Skin of body (tissue), 2 donors: ENCODE data around the gene FZD4. TPM values are rescaled to one million over a fixed set of nuclear protein-coding genes. Genes with fewer than 3 reads are reported as not detected.
A peak's percentile ranks its signal among the peaks of the same experiment; 100 is the strongest.
"Not testable (repeated sequence)": the region's sequence is repeated elsewhere in the genome, so short reads cannot be mapped to it uniquely, and the experiment has no call there.

ENCODE experiments used
- DNase-seq: peaks from one replicate; lab custom pipeline; 2025; lab: John Stamatoyannopoulos, UW
- total RNA-seq: library from RNA; depleted of rRNA; stranded (reverse); fragments of >200 nt; gene quantifications from one replicate; pipeline ENCODE4 v1.2.3, GENCODE V29; 2014

FZD4 gene
- total RNA-seq, 1 donor from 2014 or later: 41.4 TPM

GRCh38 chr11:86938203-86938899 lies 16.8 kb downstream of the FZD4 start:
- no peak for DNase-seq

GRCh38 chr11:86937193-86937806 lies 17.9 kb downstream of the FZD4 start:
- not testable (repeated sequence) for DNase-seq

DNA sequence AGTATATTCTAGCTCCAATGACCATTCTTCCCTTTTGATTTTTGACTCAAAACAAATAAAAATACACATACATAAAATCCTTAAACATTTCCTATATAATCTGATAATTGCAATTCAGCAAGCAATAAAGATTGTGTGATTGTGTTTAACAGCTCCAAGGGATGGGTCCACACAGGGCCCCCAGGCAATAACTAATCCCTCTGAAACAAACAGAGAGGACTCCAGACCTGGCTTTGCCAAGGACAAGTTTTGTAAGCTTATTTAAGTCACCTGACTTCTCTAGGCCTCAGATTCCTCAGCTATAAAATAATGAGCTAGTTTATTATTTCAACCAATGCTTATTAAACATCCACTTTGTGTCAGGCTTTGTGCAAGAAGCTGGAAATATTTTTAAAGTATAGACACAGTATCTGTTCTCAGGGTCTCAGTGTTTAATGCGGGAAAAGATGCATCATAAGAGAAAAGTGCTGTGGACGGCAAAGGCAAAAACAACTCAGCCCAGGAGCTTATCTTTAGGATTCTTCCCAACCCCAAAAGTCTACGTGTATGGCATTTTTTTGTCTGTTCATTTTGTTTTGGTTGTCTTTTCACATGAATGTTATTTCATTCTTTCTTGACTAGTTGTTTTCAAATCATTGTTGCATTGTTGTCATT lies 20.1 kb downstream of the FZD4 start:
- no peak for DNase-seq

- DNase-seq: no peak
Observed at GRCh38 chr11:86934582-86934900, 20.7 kb downstream of the FZD4 start.

DNA sequence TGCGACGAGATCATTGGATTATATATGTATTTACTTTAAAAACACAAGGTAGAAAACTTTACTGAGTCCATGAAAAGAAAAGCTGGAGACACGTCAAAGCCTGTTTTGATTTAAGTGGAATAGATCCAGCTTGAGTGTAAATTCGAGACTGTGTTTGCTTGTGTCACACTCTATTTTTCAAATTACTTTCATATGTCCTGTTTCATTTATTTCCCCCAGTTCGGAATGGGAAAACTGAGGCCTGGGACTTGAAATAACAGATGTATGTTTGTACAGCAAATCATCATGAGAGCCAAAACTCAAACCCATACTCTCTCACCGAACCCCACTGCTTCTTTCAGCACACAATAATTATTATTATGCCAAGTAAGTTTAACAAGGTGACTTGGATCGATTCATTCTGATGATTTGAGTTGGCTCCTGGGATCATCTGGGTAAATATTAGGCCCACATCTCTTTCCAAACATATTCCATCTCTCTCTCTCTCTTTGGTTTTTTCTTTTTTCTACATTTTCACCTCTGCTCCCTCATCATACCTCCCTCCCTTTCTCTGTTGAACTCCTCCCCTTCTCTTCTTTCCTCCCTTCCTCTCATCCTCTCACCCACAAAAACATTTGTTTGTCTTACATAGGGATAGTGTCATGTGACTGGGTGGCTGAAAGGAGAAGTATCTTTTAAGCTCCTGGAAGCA lies 21.2 kb downstream of the FZD4 start:
- peak; percentile 83 for DNase-seq

DNA sequence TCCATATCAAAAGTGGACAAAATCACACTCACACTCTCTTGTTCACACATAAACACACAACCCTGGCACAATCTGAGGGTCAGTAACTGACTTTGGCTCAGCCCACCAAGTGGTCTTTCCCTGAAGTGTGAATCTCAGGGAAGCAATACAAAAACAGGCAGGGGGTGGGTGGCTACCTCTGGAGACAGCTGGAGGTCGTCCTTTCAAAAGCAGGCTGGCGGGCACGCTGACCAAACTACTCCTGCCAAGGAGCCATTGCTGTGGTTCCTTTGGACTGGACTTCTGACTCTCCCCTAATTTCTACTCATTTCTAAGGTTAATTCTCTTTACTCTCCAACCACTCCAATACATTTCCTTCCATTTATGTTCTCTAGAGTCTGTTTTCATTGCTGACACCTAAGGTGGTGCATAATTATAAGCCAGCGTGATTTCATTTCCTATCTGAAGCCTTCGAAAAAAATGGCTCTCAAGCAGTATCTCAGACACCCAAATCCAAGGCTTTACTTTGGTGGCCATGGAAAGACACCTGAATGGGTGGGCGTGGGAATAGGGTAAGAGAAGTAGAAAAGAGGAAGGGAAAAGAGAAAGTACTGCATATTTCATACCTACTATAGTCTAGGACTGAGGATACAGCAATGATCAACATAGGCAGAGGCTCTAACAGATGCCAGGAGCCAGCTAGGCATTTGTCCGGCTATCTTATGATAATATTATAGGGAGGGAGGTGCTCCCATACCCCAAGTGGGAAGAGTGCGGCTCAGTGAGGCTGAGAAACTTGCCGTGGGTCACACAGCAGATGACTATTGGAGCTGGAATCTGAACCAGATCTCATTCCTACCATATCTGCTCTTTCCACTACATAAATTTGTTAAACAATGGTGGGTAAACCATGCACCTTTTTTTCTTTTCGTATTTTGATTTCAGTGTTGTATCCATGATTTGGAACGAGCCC lies 22.0 kb downstream of the FZD4 start:
- no peak for DNase-seq

- no peak for DNase-seq
Observed at GRCh38 chr11:86932259-86932585, 23.0 kb downstream of the FZD4 start.

DNA sequence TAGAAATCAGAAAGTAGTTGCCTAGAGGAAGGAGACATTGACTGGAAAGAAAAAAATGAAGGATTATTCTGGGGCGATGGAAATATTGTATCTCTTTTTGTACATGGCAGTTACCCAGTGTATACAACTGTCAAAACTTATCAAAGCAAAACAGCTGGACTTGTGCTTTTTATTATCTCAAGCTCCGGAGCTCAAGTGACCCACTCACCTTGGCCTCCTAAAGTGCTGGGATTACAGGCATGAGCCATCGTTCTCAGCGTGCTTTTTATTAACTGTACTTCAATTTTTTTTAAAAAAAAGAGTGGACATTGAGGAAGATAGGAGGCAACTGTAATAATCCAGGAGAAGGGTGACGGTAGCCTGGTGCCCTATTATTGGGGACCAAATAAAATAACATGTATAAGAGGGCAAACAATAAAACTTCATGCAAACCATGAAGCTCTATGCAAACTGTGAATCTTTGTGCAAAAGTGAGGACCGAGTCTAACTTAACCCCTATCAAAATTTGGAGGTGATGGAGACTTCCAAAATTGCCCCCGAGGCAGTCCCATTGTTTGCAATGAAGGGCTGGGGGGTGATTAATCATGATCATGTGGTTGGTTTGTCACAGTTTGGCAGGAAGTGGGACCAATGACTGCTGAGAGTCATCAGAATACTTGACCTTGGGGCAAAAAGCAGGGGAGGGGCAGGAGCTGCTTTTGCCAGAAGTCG lies 23.5 kb downstream of the FZD4 start:
- DNase-seq: no peak

- peak; percentile 75 for DNase-seq
Observed at GRCh38 chr11:86930957-86931547, 24.1 kb downstream of the FZD4 start.

DNA sequence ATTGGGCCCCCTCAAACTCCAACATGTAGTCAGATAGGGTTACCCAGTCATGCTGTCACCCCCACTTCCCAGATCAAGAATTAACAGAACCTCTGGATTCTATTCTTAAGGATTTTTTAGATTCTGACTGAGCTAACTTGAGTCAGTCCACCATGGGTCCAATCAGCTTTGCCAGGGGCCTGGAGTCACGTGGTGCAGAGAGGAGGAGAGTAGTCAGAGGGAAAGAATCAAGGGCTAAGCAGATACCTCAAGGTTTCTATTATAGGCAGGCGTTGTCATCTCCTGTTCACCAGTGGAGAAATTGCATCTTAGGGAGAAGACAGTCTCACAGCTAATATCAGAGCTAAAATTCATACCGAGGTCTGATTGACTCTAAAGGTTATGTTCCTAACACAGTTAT lies 28.2 kb downstream of the FZD4 start:
- no peak for DNase-seq

DNA sequence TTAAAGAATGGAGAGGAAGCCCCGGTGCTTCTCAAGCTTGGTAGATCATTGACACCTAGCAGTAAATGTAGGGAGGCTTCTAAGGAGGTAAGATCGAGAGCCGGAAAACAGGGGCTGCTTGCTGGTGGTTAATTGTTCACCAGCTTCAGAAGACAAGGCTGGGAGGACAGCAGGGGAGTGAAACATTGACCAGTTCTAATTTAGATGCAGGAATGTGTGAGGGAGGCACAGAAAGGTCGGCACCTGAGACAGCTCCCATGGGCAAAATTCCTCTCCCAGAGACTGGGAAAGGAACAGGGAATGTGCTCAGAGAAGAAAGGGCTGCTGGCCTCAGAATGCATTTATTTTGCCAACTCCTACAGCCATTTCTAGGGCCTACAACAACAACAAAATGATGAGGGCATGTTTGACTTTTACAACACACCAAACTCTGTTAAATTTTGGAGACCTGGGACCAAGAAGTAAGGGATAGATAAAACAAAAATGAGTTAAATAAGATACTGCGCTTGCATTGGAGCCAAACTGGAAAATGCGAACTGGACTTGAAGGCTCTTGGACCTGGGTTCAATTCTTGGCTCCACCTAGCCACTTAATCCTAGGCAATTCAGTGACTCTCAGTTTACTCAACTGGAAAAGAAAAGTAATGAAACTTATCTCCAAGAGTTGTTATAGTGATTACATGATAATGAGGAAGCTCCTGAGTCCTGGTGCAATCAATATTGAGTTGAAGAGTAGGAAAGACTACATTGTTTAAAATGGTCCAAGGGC lies 31.0 kb downstream of the FZD4 start:
- no peak for DNase-seq

- no peak for DNase-seq
Observed at GRCh38 chr11:86922225-86922624, 33.0 kb downstream of the FZD4 start.

- DNase-seq: peak; percentile 75
Observed at GRCh38 chr11:86919557-86920210, 35.5 kb downstream of the FZD4 start.

DNA sequence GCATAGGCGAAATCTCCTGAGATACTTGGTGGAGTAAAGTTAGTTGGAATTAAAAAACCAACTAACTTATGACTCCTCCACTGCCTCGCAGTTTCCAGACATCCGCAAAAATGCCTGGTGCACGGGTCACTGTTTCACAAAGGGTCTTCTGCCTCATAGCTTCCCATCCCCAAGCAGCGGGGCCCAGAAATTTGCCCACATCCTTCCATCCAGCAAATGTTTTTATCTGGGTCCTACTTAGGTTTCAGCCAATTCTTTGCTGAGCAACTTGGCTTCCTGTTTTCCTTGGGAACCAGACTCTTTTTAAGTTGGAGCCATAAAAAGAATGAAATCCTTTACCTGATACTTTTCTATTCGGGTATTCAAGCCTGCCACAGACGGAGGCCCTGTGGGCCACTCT lies 36.2 kb downstream of the FZD4 start:
- no peak for DNase-seq

DNA sequence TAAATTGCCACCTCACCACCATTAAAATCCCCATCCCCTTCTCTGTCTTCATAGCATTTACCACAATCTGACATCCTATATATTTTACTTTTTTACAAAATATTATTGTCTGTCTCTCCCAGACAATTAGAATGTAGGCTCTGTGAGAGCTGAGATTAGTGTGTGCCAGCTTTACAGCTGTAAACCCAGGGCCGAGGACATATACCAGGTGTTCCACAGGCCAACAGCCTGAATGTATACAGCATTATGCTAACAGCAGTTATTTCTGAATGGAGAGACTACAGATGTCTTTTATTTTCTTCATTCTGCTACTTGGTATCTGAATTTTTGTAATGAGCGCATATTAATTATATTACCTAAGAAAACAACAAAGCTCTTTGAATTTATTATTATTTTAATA lies 36.7 kb downstream of the FZD4 start:
- DNase-seq: no peak

GRCh38 chr11:86917589-86917988 lies 37.6 kb downstream of the FZD4 start:
- no peak for DNase-seq

GRCh38 chr11:86916330-86916729 lies 38.9 kb downstream of the FZD4 start:
- DNase-seq: peak; percentile 76

DNA sequence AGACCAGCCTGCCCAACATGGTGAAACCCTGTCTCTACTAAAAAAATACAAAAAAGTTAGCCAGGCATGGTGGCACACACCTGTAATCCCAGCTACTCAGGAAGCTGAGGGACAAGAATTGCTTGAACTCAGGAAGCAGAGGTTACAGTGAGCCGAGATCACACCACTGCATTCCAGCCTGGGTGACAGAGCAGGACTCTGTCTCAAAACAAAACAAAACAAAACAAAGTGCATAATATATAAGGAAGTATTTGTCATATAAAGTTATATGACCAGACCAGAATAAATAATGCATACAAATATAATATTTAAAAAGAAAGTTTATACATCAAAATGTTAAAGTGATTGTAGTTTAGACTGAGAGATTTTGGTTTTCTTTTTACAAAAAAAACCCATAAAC lies 39.3 kb downstream of the FZD4 start:
- DNase-seq: not testable (repeated sequence)
